H1 (cell line): ENCODE data around the gene EYA2. TPM values are rescaled to one million over a fixed set of nuclear protein-coding genes. Genes with fewer than 3 reads are reported as not detected.

ENCODE experiments used
- CTCF ChIA-PET: fragments of 300-600 bp; sonication (Branson Sonifier 250); formaldehyde crosslinking; loops from one replicate; lab custom pipeline; 2021; ENCODE audit not compliant: partially characterized antibody; lab: Charles Lee
- POLR2A ChIA-PET: fragments of 300-600 bp; sonication (Branson Sonifier 250); formaldehyde crosslinking; loops from one replicate; lab custom pipeline; 2021; ENCODE audit warnings: inconsistent platforms; ENCODE audit not compliant: partially characterized antibody; lab: Charles Lee
- DNase-seq, 2 experiments: peaks; one replicate each; pipeline versions ENCODE4 v3.0.0 to v3.0.0-alpha.2; 2010 to 2022; ENCODE audit warnings: low spot score in 2 of 2, low read depth in 1 of 2, mixed read lengths in 1 of 2
- FAIRE-seq: peaks from 2 replicates; lab custom pipeline; 2011; peaks lifted over from hg19 to GRCh38; lab: Jason Lieb, UNC
- H2AFZ ChIP-seq: 2 replicates; pipeline ENCODE4 v1.8.1; 2012; ENCODE audit warnings: low read length, inconsistent platforms
- H2AK5ac ChIP-seq: 2 replicates; pipeline ENCODE4 v1.6.1; 2013; ENCODE audit warnings: low read depth, low read length
- H2BK120ac ChIP-seq: replicated peaks from 2 replicates; pipeline ENCODE3; 2013; ENCODE audit warnings: low read depth, low read length, inconsistent platforms
- H2BK12ac ChIP-seq: 2 replicates; pipeline ENCODE4 v1.6.1; 2013; ENCODE audit warnings: low read depth, low read length
- H2BK15ac ChIP-seq: 2 replicates; pipeline ENCODE4 v1.6.1; 2013; ENCODE audit warnings: low read length
- H2BK20ac ChIP-seq: 2 replicates; pipeline ENCODE4 v1.6.1; 2013; ENCODE audit warnings: low read length
- H2BK5ac ChIP-seq: 2 replicates; pipeline ENCODE4 v1.6.1; 2013; ENCODE audit warnings: low read depth, low read length
- H3K14ac ChIP-seq: 2 replicates; pipeline ENCODE4 v1.6.1; 2013; ENCODE audit warnings: inconsistent platforms; ENCODE audit not compliant: insufficient read length
- H3K18ac ChIP-seq: 2 replicates; pipeline ENCODE4 v1.6.1; 2013; ENCODE audit warnings: low read length; ENCODE audit errors: extremely low read depth
- H3K23ac ChIP-seq: 2 replicates; pipeline ENCODE4 v1.6.1; 2013; ENCODE audit warnings: inconsistent platforms; ENCODE audit not compliant: insufficient read length
- H3K23me2 ChIP-seq: 2 replicates; pipeline ENCODE4 v1.6.1; 2013; ENCODE audit warnings: low read depth, low read length
- H3K27ac ChIP-seq: 2 replicates; pipeline ENCODE4 v1.6.1; 2011; ENCODE audit warnings: low read depth, low read length, inconsistent platforms
- H3K27me3 ChIP-seq, 4 experiments: replicated peaks in 1 of 4; 1 replicate in 1 of 4; 2 replicates in 3 of 4; pipeline versions ENCODE4 v1.6.1 to v1.8.1; 2011 to 2013; ENCODE audit warnings: low read length in 3 of 4, mild to moderate bottlenecking in 3 of 4, inconsistent platforms in 2 of 4, mixed read lengths in 2 of 4, moderate library complexity in 1 of 4; ENCODE audit not compliant: control insufficient read depth in 3 of 4, insufficient read depth in 3 of 4; ENCODE audit errors: extremely low read depth in 1 of 4
- H3K36me3 ChIP-seq, 4 experiments: 2 replicates each; pipeline versions ENCODE4 v1.6.1 to v1.8.1; 2011 to 2013; ENCODE audit warnings: mild to moderate bottlenecking in 4 of 4, low read length in 3 of 4, moderate library complexity in 2 of 4, control low read depth in 1 of 4, inconsistent platforms in 1 of 4; ENCODE audit not compliant: insufficient read depth in 4 of 4, control insufficient read depth in 2 of 4
- H3K4ac ChIP-seq: replicated peaks from 2 replicates; pipeline ENCODE3; 2013; ENCODE audit warnings: low read length, low read depth, mixed read lengths, inconsistent platforms; ENCODE audit not compliant: insufficient read length
- H3K4me1 ChIP-seq, 4 experiments: replicated peaks in 1 of 4; 1 replicate in 1 of 4; 2 replicates in 3 of 4; pipeline versions ENCODE4 v1.6.1 to v1.8.1; 2011 to 2013; ENCODE audit warnings: low read length in 3 of 4, inconsistent platforms in 2 of 4, mixed read lengths in 1 of 4; ENCODE audit not compliant: insufficient read depth in 4 of 4, control insufficient read depth in 3 of 4
- H3K4me2 ChIP-seq, 2 experiments: 2 replicates each; pipeline versions ENCODE4 v1.6.1 to v1.8.1; 2011 to 2013; ENCODE audit warnings: low read depth in 2 of 2, low read length in 2 of 2, control low read depth in 1 of 2, inconsistent platforms in 1 of 2, mild to moderate bottlenecking in 1 of 2; ENCODE audit not compliant: insufficient read depth in 1 of 2
- H3K4me3 ChIP-seq, 4 experiments: fragments of 200-600, 300-600 bp in 1 of 4; sonication (generic), shearing (Covaris generic), sonication (Bioruptor Twin) in 1 of 4; 2 replicates each; pipeline versions ENCODE4 v1.5.1 to v1.8.1; 2011 to 2016; ENCODE audit warnings: low read length in 4 of 4, low read depth in 3 of 4, control low read depth in 2 of 4, inconsistent platforms in 2 of 4, mild to moderate bottlenecking in 2 of 4, mixed read lengths in 1 of 4, moderate library complexity in 1 of 4; ENCODE audit not compliant: insufficient read depth in 2 of 4; ENCODE audit errors: extremely low read depth in 1 of 4
- H3K56ac ChIP-seq: replicated peaks from 2 replicates; pipeline ENCODE3; 2013; ENCODE audit warnings: low read depth, mild to moderate bottlenecking, mixed read lengths, low read length, inconsistent platforms; ENCODE audit not compliant: insufficient read length
- H3K79me1 ChIP-seq: 2 replicates; pipeline ENCODE4 v1.6.1; 2013; ENCODE audit warnings: low read depth, low read length, control low read depth
- H3K79me2 ChIP-seq, 2 experiments: 2 replicates each; pipeline versions ENCODE4 v1.6.1 to v1.8.1; 2012 to 2013; ENCODE audit warnings: low read length in 2 of 2, mild to moderate bottlenecking in 2 of 2, inconsistent platforms in 1 of 2; ENCODE audit not compliant: insufficient read depth in 2 of 2, control insufficient read depth in 1 of 2
- H3K9ac ChIP-seq, 4 experiments: replicated peaks in 1 of 4; 1 replicate in 1 of 4; 2 replicates in 3 of 4; pipeline versions ENCODE4 v1.6.1 to v1.8.1; 2011 to 2013; ENCODE audit warnings: low read depth in 3 of 4, low read length in 3 of 4, control low read depth in 2 of 4, mild to moderate bottlenecking in 2 of 4, moderate library complexity in 2 of 4, inconsistent platforms in 1 of 4; ENCODE audit errors: extremely low read depth in 1 of 4
- H3K9me3 ChIP-seq, 2 experiments: 2 replicates each; pipeline versions ENCODE4 v1.6.1 to v1.8.1; 2012 to 2013; ENCODE audit warnings: mild to moderate bottlenecking in 2 of 2, moderate library complexity in 2 of 2, control low read depth in 1 of 2, inconsistent platforms in 1 of 2, low read depth in 1 of 2, low read length in 1 of 2, mixed read lengths in 1 of 2; ENCODE audit not compliant: insufficient read depth in 2 of 2
- H4K20me1 ChIP-seq, 2 experiments: replicated peaks in 1 of 2; 2 replicates each; pipeline versions ENCODE3 to v1.8.1; 2011 to 2013; ENCODE audit warnings: inconsistent platforms in 2 of 2, low read length in 2 of 2, mild to moderate bottlenecking in 1 of 2; ENCODE audit not compliant: insufficient read depth in 2 of 2, control insufficient read depth in 1 of 2
- H4K5ac ChIP-seq: 2 replicates; pipeline ENCODE4 v1.6.1; 2013; ENCODE audit warnings: low read length, low read depth, mixed read lengths, inconsistent platforms; ENCODE audit not compliant: insufficient read length
- H4K8ac ChIP-seq: 2 replicates; pipeline ENCODE4 v1.8.0; 2013; ENCODE audit warnings: mild to moderate bottlenecking, moderate library complexity, low read length, inconsistent platforms; ENCODE audit not compliant: insufficient read depth; ENCODE audit errors: extremely low read depth
- H4K91ac ChIP-seq: replicated peaks from 2 replicates; pipeline ENCODE3; 2013; ENCODE audit warnings: low read length, mixed read lengths, inconsistent platforms; ENCODE audit not compliant: insufficient read length
- GTF2F1 ChIP-seq: IDR thresholded peaks from 2 replicates; pipeline ENCODE4 v1.6.1; 2012; ENCODE audit warnings: low read depth, low read length, improper control_type of control experiment, borderline replicate concordance
- MAX ChIP-seq: IDR thresholded peaks from 2 replicates; pipeline ENCODE4 v1.6.1; 2012; ENCODE audit warnings: inconsistent platforms
- NRF1 ChIP-seq: IDR thresholded peaks from 2 replicates; pipeline ENCODE4 v1.6.1; 2011; ENCODE audit warnings: mild to moderate bottlenecking, low read depth, low read length, improper control_type of control experiment
- RAD21 ChIP-seq, 2 experiments: IDR thresholded peaks in 1 of 2; conservative IDR thresholded peaks in 1 of 2; 2 replicates each; pipeline ENCODE4 v1.6.1; 2011; ENCODE audit warnings: low read depth in 2 of 2, low read length in 2 of 2, improper control_type of control experiment in 1 of 2, inconsistent platforms in 1 of 2, mild to moderate bottlenecking in 1 of 2, moderate library complexity in 1 of 2
- RNF2 ChIP-seq: fragments of 200-900, 300-1000 bp; sonication (generic); IDR thresholded peaks from 2 replicates; pipeline ENCODE4 v1.7.1; 2016; ENCODE audit warnings: borderline replicate concordance, low read depth, mild to moderate bottlenecking, antibody characterized with exemption, low read length; ENCODE audit not compliant: poor library complexity, severe bottlenecking; ENCODE audit errors: missing control alignments
- SUZ12 ChIP-seq: fragments of 200-600 bp; sonication (generic); IDR thresholded peaks from 2 replicates; pipeline ENCODE4 v1.6.1; 2012; ENCODE audit warnings: mild to moderate bottlenecking, inconsistent platforms, low read length, moderate library complexity, mixed read lengths
- TCF12 ChIP-seq: IDR thresholded peaks from 2 replicates; pipeline ENCODE4 v1.6.1; 2011; ENCODE audit warnings: low read depth, mild to moderate bottlenecking, low read length
- TEAD4 ChIP-seq: IDR thresholded peaks from 2 replicates; pipeline ENCODE4 v1.6.1; 2012; ENCODE audit warnings: low read depth, low read length, inconsistent platforms, mixed read lengths
- WGBS, 2 experiments: shearing (Covaris generic) in 1 of 2; methylation state at CpG; one replicate each; pipeline versions ENCODE4 v1.1.6 to v1.1.7; 2013 to 2015; ENCODE audit warnings: low lambda C conversion rate in 2 of 2, mixed read lengths in 2 of 2, inconsistent platforms in 1 of 2, low coverage in 1 of 2, missing lambda C conversion rate in 1 of 2; ENCODE audit not compliant: insufficient replicate concordance in 2 of 2, insufficient coverage in 1 of 2, insufficient read length in 1 of 2; ENCODE audit errors: extremely low coverage in 1 of 2, missing lambda C conversion rate in 1 of 2; 5-methylcytosine and 5-hydroxymethylcytosine counted together
- polyA plus RNA-seq, 7 experiments: library from polyadenylated mRNA; depleted of rRNA in 3 of 7; stranded (reverse) in 5 of 7; unstranded in 2 of 7; fragments of >200 nt in 5 of 7; fragments of 200-250 nt in 2 of 7; gene quantifications; 1 replicate in 5 of 7; 2 replicates in 1 of 7; 4 replicates in 1 of 7; pipeline versions ENCODE4 v1.2.1 to v1.2.3, GENCODE V29; 2011 to 2013; ENCODE audit warnings: missing spikeins in 2 of 7, mixed read lengths in 2 of 7
- total RNA-seq: library from RNA; stranded (reverse); fragmentation: NEBNext Ultra II Directional; extraction: Animal tissue kit (Norgen Biotek cat#: 25700); gene quantifications from 2 replicates; pipeline ENCODE4 v1.2.1, GENCODE V29; 2021

The EYA2 gene
- total and polyA plus RNA-seq, 2 of the 8 experiments (the other 6 are each of a cell fraction or from before 2014, with no cell fraction given): 1.6 to 1.7 TPM

GRCh38 chr20:47221036-47221625 lies 326.5 kb downstream of the EYA2 start:
- WGBS, 2 experiments: 93% methylated on average over 16 of the region's 16 CpGs; no CpG with 5 or more reads in 1 of the 2 experiments
- H3K18ac ChIP-seq: no peak overlapping the region
- no peaks in the 10 kb centered on the region for H3K23me2 ChIP-seq
- H4K91ac ChIP-seq: no peak overlapping the region
- H2BK15ac ChIP-seq: no peak overlapping the region
- H2BK120ac ChIP-seq: no peak overlapping the region
- no peak overlapping the region; a peak in 1 of 7 replicates for H3K9ac ChIP-seq
- H3K79me2 ChIP-seq: peaks cover 0 to 16% of the 10 kb centered on the region in 2 experiments; a peak in 1 of 4 replicates
- no peak overlapping the region for H3K4me2 ChIP-seq
- no peaks in the 10 kb centered on the region for H3K4me1 ChIP-seq
- H3K56ac ChIP-seq: no peak overlapping the region
- H3K79me1 ChIP-seq: peaks cover 6% of the 10 kb centered on the region
- H2BK12ac ChIP-seq: no peak overlapping the region
- H3K4me3 ChIP-seq: no peak overlapping the region
- no peak overlapping the region for H2BK20ac ChIP-seq
- no peak overlapping the region for H3K4ac ChIP-seq
- H4K5ac ChIP-seq: no peak overlapping the region
- no peaks in the 10 kb centered on the region for H3K27me3 ChIP-seq
- no peak overlapping the region for H3K14ac ChIP-seq
- H4K20me1 ChIP-seq: peaks cover 0 to 2% of the 10 kb centered on the region in 2 experiments
- CTCF ChIA-PET: interaction anchor here (0.8 to 2.4 kb wide), 12 partner anchors 11 to 187 kb away, joined by 3 to 15 read pairs (median 5); no protein-coding TSS in a partner anchor
- POLR2A ChIA-PET: interaction anchor here (1.1 kb wide), 1 partner anchor 12 kb away, joined by 3 read pairs; no protein-coding TSS in a partner anchor
- FAIRE-seq (no peak), DNase-seq (no peak)
- no peak overlapping the region for H2BK5ac ChIP-seq
- H3K27ac ChIP-seq: 0 out of 2 replicates have a peak overlapping the region, but pooled peaks have one; percentile 7
- no peak overlapping the region for H4K8ac ChIP-seq
- TF ChIP-seq NRF1 (no peak), TCF12 (no peak), TEAD4 (no peak), SUZ12 (no peak), MAX (no peak), RNF2 (no peak), RAD21 (IDR thresholded peaks at IDR 0.05 in 1 of 2, conservative IDR thresholded peaks at IDR 0.05 in 1 of 2; ENCODE audit: low read depth in 2 of 2, low read length in 2 of 2) (no peak), GTF2F1 (no peak)
- TF ChIP-seq, all 59 proteins: peak for 0
- H3K36me3 ChIP-seq: peaks cover 28 to 92% (median 61%) of the 10 kb centered on the region in 4 experiments
- H2AK5ac ChIP-seq: no peak overlapping the region
- H2AFZ ChIP-seq: no peak overlapping the region
- no peak overlapping the region for H3K23ac ChIP-seq
- no peaks in the 10 kb centered on the region for H3K9me3 ChIP-seq
